Measurements from ENCODE around the gene IL7R. TPM values are rescaled to one million over a fixed set of nuclear protein-coding genes. Genes with fewer than 3 reads are reported as not detected.

IL7R gene
- 1 to 10 TPM; 1.3 to 5.4 (median 3.8) TPM for total RNA-seq

GRCh38 chr5:35856765-35857351 lies at the start of gene IL7R:
Gene IL7R (plus strand): TSS chr5:35856891. CDS start chr5:35856978, 87 bp downstream.
- H3K27ac ChIP-seq = no peak within 1 kb of the TSS
- H3K4me3 ChIP-seq = no peak within 1 kb of the TSS
- H3K27me3 ChIP-seq = no peaks in the 10 kb centered on the region
- H3K4me1 ChIP-seq = no peaks in the 10 kb centered on the region
- intact Hi-C loops (cut with DNase I; ENCODE audit: low total_unique reads) = no loop called here
- H3K36me3 ChIP-seq = no peaks in the 10 kb centered on the region
- TF ChIP-seq CTCF (IDR thresholded peaks at IDR 0.05) (no peak), POLR2A (IDR thresholded peaks at IDR 0.05) (no peak)
- no peak for DNase-seq
- no peaks in the 10 kb centered on the region for H3K9me3 ChIP-seq

GRCh38 chr5:35810601-35811000 lies 46.1 kb upstream of the IL7R start:
- H3K27me3 ChIP-seq = no peaks in the 10 kb centered on the region
- intact Hi-C loops (cut with DNase I; ENCODE audit: low total_unique reads) = no loop called here
- no peaks in the 10 kb centered on the region for H3K4me1 ChIP-seq
- TF ChIP-seq CTCF (IDR thresholded peaks at IDR 0.05) (no peak), POLR2A (IDR thresholded peaks at IDR 0.05) (no peak)
- no peaks in the 10 kb centered on the region for H3K9me3 ChIP-seq
- H3K27ac ChIP-seq = no peak overlapping the region
- H3K36me3 ChIP-seq = no peaks in the 10 kb centered on the region
- no peak overlapping the region for H3K4me3 ChIP-seq
- no peak for DNase-seq

- intact Hi-C loops (cut with DNase I; ENCODE audit: low total_unique reads) = no loop called here
Measured at GRCh38 chr5:35811108-35811741, 45.5 kb upstream of the IL7R start.

GRCh38 chr5:35813521-35813920 lies 43.2 kb upstream of the IL7R start:
- intact Hi-C loops (cut with DNase I; ENCODE audit: low total_unique reads) = no loop called here
- H3K27ac ChIP-seq = no peak overlapping the region
- H3K4me1 ChIP-seq = no peaks in the 10 kb centered on the region
- DNase-seq = no peak
- TF ChIP-seq CTCF (IDR thresholded peaks at IDR 0.05) (no peak), POLR2A (IDR thresholded peaks at IDR 0.05) (no peak)
- H3K36me3 ChIP-seq = no peaks in the 10 kb centered on the region
- no peaks in the 10 kb centered on the region for H3K27me3 ChIP-seq
- no peak overlapping the region for H3K4me3 ChIP-seq
- H3K9me3 ChIP-seq = no peaks in the 10 kb centered on the region

More at GRCh38 chr5:35811108-35811741, 45.5 kb upstream of the IL7R start:
- TF ChIP-seq POLR2A (IDR thresholded peaks at IDR 0.05) (no peak), CTCF (IDR thresholded peaks at IDR 0.05) (no peak)
- Histone ChIP-seq H3K36me3 (no peaks in the 10 kb centered on the region), H3K9me3 (no peaks in the 10 kb centered on the region), H3K4me1 (no peaks in the 10 kb centered on the region), H3K27ac (no peak overlapping the region), H3K4me3 (no peak overlapping the region), H3K27me3 (no peaks in the 10 kb centered on the region)
- DNase-seq = no peak

GRCh38 chr5:35815089-35815936 lies 41.4 kb upstream of the IL7R start:
- Histone ChIP-seq H3K4me3 (no peak overlapping the region), H3K27ac (no peak overlapping the region), H3K4me1 (no peaks in the 10 kb centered on the region), H3K9me3 (no peaks in the 10 kb centered on the region), H3K36me3 (no peaks in the 10 kb centered on the region), H3K27me3 (no peaks in the 10 kb centered on the region)
- TF ChIP-seq POLR2A (IDR thresholded peaks at IDR 0.05) (no peak), CTCF (IDR thresholded peaks at IDR 0.05) (no peak)
- DNase-seq = no peak
- intact Hi-C loops (cut with DNase I; ENCODE audit: low total_unique reads) = no loop called here
